GM21786 (cell line): ENCODE results near the gene NUDT3.

Experiments
- ATAC-seq: cut with Tn5 transposase; IDR thresholded peaks from one replicate; pipeline ENCODE4 v1.9.1; 2021; ENCODE audit not compliant: unreplicated experiment

NUDT3 gene

DNA sequence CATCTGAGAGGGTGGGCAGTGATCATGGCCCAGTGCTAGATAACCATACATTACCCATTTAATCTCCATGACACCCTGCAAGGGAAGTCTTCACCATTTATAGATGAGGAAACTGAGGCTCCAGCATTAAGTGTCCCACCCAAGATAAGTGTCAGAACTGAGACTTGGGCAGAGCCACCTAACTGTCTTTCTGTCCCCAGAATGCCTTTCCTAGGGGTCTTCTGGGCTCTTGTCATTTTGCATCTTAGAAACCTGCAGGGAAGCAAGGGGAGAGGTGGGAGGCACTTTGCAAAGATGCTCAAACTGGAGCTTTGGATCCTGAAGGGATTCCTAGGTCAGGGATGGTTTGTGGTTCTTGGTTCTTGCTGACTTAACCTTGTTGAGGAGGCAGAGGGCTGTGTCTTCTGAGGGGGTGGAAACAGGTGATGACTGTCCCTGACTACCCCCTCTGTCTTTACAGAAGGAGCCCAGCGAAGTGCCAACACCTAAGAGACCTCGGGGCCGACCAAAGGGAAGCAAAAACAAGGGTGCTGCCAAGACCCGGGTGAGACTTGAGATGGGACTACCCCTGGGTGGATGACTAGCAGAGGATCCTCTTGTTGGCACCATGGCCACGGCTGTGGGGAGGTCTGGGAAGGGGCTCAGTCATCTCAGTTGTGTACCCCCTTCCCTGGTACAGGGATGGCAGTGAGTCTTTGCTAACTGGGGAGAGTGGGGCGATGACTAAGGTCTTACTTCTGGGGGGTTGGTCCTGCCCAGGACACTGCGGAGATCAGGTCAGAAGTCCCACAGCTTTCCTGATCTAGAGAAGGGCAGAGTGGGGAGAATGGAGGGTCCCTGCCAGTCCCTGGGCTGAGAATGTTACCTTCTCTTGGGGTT is 150.0 kb downstream of the NUDT3 start:
- no peak for ATAC-seq

DNA sequence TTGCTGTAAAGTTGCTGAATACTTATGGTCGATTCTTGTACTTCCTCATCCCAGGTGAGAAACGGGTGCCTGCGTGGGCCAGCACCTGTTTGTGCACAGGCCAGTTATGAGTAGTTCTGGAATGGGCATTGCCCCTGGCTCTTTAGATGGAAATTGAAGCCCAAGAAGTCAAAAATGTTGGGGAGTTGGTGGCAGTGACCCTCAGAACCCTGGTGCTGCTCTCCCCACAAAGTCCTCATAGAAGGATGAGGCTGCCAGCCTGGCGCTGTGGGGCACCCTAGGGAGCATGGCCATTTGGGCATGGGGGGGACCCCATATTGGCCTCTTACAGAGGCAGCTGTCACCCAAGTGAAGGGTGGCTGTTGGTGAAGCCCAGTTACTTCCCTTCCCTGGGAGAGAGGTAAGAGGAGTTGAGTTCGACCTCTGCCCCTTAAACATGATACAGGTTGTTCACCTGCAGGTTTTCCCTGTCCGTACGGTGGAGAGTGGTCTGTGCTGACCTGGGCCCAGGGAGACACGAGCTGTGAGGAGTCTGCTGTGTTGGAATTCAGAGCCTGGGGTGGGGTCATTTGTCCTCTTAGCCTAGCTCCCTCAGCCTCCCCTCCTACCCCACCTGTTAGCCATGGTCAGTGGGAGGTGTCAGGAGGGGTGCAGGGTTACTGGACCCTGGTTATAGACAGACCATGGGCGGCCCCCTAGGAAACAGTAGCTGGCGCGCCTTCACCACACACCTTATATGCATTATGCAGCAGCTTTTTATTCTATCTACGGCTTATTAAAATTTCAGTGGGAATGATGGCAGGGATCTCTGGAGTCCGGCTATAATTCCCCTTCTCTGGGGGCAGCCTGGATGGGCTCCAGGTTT is 150.9 kb downstream of the NUDT3 start:
- ATAC-seq: no peak

DNA sequence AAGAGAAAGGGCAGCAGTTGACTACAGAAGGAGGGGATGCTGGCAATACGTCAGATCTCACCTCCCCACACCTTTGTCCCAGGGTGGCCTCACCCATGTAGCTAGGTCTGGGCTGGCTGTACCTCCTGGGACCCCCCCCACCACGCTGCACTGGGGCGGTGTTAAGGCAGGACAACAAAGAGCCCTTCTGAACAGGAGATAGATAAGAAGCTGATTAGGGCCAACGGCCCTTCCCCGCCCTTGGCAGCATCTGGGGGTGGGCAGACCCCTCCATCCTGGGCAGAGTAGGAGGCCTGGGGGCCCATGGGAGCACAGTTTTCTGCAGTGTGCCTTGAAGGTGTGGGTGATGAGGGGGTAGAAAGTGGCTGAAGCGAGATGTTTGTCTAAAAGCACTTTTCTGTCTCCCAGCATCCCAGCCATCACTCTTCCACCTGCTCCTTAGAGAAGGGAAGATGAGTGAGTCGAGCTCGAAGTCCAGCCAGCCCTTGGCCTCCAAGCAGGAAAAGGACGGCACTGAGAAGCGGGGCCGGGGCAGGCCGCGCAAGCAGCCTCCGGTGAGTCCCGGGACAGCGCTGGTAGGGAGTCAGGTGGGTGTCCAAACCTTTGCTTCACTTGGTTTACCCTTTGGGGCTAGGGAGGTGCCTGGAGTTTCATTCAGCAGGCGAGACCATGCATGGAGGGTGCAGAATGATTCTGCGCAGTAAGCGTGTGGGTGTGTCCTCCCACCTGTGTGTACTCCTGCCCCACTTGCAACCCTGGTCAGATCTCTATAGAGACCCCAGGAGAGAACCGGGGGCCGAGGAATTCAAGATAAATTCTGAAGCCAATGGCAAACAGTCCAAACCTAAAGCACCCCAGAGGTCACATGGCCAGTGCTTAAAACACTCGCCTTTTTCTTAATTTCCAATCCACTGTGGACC is 151.9 kb downstream of the NUDT3 start:
- ATAC-seq: no peak

DNA sequence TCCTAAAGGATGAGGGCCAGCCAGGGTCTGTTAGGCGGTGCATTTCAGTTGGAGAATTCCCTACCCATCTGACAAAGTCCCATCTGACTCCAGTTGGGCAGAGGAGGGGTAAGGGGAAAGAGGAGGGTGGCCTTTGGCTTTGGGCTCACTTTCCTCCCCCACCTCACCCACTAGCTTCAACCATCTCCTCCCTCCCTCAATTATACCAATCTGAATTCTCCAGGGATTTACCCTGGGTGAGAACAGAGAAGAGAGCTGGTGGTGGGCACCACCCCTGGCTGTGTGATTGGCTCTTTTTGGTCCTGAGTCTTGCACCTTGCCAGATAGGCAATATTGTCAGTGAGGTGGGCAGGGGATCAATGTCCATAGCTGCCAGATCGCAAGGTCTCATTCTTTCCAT is 152.6 kb downstream of the NUDT3 start:
- ATAC-seq: no peak

DNA sequence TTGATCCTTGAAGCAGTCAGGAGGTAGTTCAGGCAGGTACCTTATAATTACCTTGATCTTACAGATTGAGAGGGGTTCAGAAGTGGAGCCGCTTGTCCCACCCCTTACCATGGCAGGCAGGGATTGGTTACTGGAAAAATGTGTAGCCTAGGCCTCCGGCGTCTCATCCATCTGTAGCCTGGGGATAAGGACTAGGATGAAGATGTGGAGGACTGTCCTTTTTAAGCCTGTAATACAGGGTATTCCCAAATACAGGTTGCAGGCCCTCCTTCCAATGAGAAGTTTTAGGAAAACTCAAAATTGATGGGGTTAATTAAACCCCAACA is 153.0 kb downstream of the NUDT3 start:
- ATAC-seq: no peak

DNA sequence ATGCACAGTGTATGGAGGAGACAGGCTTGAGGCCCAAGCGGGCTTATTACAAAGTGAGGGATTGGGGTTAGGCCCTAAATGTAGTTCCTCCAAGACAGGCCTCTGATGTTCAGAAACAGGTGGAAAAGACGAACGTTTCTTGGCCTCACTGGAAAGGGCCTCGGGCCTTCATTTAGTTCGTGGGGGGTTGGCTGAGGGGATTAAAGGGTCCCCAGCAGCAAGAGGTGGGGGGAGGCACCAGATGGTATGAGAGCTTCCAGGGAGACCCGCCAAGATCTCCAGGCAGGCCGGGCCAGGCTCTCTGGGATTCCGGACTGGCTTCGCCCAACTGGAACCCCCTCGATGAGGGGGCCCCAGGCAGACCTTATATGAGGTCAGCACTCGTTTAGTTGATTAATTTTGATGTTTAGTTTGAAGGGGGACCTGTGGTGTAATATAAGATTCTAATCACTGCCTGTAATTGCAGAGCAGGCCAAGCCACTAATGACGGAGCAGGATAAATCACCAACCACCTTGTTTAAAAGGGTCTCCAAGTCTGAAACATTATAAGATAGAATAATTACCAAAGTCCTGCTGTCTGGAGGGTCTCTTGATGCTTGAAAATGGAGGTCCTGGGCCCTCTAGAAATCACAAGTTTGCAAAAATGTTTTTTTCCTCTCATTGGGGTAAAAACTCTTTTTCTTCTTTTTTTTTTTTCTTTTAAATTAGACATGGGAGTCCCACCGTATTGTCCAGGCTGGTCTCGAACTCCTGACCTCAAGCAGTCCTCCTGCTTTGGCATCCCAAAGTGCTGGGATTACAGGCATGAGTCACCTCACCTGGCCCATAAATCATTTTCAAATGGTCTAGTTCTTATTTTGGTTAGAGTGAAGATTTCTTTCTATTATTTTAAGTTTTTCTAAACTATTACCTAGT is 153.6 kb downstream of the NUDT3 start:
- no peak for ATAC-seq

DNA sequence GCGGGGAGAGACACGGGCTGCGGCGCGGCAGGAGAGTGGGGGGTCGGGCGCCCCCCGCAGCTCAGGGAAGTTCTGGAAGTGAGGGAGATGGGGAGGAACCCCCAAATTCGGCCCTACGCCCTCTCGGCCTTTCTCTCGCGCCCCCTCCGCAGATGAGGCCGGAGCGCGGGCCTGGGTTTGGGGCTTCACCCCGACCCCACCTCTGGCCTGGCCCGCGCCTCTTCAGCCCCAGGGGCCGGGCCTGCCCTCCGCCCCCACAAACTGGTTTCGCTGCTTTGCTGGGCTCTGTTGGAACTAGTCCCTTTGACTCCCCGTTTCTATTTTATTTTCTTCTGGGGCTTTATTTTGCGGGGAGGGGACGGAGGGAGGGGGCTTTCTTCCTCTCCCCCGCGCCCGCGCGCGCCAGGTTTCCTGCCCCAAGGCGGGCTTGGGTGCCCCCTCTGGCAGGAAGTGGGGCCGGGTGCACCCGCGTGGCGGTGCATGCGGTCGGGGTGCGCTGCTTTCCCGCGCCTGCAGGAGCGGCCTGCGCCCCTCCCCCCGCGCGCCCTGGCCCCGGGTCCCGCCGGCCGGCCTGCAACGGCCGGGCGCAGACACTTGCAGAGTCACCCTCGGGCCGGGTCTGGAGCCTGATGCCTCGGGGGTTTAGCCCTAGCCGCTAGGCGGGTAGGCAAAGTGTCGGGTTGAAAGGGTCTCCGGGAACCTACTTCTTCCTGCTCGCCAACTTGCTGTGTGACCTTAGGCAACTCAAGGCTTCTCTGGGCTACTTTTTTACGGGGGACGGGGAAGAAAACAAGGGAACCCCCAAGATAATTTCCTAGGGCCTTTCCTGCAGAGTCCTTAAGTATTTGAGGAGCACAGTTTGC is 154.5 kb downstream of the NUDT3 start:
- no peak for ATAC-seq

DNA sequence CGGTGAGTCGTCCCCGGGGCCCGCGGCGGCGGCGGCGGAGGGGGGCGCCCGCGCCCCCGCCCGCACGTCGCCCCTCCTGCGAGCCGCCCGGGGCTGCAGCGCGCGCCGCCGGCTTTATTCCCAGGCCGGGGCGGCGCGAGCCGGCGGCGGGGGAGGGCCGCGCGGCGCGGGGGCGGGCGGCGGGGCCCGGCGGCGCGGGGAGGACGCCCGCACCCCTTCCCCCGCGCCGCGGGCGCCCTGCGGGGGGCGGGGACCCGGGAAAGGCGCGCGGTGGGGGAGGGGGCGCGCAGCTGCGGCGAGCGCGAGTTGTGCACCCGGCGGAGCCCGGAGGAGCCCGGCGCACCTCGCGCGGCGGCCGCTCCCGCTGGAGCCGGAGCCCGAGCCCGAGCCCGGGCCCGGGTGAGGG is 155.2 kb downstream of the NUDT3 start:
- ATAC-seq: no peak

DNA sequence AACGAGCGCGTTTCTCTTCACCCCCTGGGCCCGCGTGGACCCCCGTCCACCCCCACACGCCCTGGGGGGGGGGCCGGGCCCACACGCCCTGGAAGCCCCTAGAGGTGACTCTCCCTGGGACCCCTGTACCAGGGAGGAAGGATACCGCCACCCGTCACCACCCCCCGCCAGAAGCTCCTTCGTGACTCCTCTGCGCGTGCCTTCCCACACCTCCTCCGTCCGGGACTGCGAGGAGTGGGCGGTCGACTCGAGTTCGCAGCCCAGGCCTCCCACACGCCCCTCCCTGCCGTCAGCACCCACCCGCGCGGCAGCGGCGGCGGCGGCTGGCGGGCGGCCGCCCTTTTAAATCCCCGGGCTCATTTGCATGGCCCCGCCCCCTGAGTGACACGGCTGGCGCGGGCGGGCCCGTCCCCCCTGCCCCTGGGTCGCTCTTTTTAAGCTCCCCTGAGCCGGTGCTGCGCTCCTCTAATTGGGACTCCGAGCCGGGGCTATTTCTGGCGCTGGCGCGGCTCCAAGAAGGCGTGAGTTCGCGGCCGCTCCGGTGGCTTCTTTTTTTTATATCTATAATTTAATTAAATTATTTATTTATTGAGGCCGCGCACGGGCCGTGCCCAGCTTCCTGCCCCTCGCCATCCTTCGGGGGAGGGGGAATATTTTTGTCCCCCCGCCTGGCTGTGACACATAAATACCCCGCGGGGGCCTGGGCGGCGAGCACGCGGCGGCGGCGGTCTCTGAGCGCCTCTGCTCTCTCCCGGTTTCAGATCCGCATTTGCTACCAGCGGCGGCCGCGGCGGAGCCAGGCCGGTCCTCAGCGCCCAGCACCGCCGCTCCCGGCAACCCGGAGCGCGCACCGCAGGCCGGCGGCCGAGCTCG is 155.8 kb downstream of the NUDT3 start, which contains the start of gene HMGA1:
Gene HMGA1, plus strand, starts transcription at position 431 of the 873 bp plus-strand sequence. CDS start 3,908 bp downstream, outside the sequence.
- ATAC-seq: peak; percentile 63

DNA sequence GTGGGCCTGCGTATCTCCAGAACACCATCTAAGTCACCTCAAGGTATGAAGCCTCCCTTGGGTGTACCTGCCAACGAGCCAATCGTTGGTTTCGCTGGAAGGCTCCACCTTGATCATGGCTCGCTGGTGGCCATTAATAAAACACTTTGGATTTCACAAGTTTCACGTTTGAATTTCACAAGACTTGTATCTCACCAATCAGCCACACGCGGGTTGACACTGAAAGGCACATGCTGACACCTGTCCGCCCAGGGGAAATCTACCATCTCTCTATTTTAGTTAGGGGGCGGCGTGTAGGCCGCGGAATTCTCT is 156.4 kb downstream of the NUDT3 start:
- ATAC-seq: no peak

DNA sequence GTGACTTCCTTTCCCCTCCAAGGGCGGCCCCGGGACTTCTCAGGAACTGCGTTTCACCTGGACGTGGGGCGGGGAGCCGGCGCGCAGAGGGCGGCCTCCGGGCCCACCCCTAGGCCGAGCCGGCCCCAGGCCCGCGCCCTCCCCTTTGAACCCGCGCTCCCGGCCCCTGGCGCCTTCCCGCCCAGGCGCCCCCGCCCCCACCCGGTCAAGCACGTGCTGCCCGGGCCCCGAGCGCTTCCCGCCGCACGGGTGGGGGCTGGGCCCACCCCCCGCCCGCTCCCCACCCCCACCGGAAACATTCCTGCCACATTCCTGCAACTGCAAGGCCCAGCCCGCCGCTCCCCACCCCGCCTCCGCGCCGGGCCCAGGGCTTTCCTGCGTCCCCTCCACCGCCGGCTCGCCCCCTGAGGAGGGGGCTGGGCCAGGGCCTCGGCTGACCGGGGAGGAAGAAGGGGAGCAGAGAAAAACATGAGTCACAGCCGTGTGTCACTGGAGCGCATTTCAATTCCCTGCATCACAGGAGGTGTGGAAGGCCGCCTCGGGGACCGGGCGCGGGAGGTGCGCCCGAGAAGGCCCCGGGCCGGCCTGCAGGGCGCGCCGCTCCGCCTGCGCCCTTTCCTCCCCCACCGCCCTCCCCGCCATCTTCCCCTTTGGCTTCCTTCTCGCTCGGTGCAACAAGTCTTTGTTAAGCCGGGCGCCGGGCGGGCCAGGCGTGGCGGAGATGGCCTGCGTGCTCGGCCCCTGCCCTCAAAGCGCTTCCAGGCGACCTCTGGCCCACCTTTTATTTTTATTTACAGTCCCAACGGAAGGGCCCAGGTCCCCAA is 156.9 kb downstream of the NUDT3 start:
- ATAC-seq: no peak

DNA sequence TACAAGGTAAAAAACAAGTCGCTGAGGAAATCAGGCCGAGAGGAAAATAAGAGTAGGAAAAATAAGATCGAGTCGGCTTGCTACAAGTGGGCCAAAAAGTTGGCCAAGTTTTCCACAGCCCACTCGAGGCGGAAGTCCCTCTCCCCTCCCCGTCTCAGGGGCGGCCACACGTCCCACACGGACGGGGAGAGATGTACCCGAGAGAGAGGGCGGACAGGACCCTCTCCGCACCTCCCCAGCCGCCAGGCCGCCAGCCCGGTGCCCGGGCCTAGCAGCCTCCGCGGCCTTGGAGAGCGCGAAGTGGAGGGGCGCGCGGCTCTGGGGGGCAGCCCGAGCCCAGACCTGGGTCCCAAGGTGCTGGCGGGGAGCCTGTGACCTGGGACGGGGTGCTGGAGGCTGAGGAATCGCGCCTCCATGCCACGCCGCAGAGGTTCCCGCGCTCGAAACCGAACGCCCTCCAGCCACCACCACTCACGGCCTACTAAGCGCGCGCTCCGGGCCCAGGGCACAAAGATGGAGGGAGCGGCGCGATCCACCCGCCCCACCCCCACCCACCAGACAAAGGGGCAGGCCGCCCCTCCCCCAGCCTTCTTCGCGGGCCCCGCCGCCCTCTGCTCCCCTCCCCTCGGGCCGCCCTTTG is 157.7 kb downstream of the NUDT3 start:
- ATAC-seq: no peak

DNA sequence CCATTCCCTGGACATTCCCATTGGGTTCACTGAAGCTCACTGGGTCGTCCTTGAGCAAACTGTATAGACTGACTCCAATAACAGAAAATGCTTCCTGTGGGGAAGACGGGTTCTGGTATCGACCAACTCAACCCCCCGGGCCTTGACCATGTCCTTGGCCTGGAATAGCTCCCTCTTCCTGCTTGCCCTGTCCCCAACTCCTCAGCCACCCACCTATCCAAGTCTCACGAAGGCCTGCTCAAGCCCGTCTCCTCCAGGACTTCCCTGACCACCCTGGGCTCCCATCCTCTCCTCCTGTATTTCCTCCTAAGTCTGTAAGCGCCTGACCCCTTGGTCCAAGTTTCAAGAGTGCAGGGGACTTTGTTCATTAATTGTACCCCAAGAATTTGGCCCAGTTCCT is 158.6 kb downstream of the NUDT3 start:
- no peak for ATAC-seq

DNA sequence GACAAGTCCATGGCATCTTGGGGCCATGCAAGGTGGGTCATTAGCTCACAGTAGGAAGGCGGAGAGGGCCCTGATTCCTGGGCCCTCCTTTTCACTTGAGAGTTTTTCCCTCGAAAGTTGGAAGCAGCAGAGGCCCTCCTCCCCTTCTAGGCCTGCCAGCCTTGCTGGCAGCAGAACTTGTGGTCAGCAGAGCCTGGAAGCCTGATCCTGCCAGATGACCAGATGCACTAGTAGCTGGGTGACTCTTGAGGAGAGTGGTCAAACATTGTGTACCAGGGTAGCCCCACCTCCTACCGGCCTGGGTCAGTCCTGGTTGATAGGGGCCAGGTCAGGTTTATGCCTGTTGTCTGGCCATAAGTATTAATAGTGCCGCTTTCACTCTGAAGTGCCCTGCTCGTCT is 159.6 kb downstream of the NUDT3 start:
- ATAC-seq: no peak

DNA sequence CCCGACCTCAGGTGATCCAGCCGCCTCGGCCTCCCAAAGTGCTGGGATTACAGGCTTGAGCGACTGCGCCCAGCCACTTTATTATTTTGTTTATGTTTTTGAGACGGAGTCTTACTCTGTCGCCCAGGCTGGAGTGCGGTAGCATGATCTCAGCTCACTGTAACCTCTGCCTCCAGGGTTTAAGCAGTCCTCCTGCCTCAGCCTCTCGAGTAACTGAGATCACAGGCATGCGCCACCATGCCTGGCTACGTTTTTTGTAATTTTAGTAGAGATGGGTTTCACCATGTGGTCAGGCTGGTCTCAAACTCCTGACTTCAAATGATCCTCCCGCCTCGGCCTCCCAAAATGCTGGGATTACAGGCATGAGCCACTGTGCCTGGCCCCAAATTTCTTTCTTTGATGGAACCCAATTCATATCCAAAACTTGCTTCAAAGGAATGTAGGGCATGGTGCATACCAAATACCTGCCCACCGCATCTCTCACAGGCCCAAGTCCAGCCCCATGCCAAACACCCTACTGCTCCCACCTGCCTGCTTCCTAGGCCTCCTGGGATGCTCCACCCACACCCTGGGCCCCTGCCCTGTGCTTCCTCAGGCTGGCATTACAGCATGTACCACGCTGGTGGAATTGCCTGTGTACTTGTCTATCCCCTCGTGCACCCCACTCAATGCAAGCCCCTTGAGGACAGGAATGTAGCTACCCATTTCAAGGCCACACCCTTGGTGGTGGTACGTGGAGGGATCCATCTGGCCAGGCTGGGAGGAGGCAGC is 160.7 kb downstream of the NUDT3 start:
- no peak for ATAC-seq
